Prostate gland (tissue), 2 donors: ENCODE data around the gene UBALD2.

Source experiments
- POLR2A ChIP-seq: fragments of 450-650 bp; IDR thresholded peaks from one replicate; pipeline ENCODE4 v1.6.1; 2016; ENCODE audit warnings: antibody characterized with exemption, mild to moderate bottlenecking
- POLR2AphosphoS5 ChIP-seq: sonication (generic); formaldehyde crosslinking; IDR thresholded peaks from one replicate; pipeline ENCODE4 v1.6.1; 2017; ENCODE audit warnings: antibody characterized with exemption
- TF ChIP-seq, protein P1 (sequence below), 4 experiments: fragments of 200-600 bp in 2 of 4; fragments of 450-650 bp in 2 of 4; sonication (generic) in 2 of 4; IDR thresholded peaks; 1 replicate in 3 of 4; 2 replicates in 1 of 4; pipeline ENCODE4 v1.5.1; 2016 to 2019; ENCODE audit warnings: antibody characterized with exemption in 4 of 4, mild to moderate bottlenecking in 2 of 4, moderate library complexity in 2 of 4

DNA sequence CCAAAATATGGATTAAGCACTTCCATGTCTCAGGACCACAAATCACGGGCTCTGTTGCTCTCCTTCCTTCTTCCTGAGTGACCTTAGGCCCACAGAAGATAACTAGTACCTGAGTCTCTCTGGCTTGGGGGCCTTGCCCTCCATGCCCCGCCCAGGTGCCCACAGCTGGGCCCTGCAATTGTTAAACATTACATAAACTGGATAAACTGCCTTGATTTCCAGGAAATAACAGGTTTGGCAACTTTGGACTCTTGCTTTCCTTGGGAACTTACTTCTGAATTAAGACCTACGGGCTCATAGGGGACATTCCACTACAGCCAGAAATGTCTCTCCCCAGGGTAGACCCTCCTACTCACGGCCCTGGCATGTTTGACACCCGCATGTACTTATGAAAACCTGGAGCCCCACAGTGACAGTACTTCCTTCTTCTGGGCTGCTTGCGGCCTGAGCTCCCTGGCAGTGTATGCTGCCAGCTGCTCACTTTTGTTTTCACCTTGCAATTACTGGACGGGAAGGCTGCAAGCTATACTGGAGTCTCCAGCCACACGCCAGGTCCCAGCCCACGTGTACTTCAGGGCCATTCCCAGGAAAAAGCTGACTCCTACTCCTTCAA is 2.3 kb upstream of the UBALD2 start:
- TF ChIP-seq, protein P1, sequence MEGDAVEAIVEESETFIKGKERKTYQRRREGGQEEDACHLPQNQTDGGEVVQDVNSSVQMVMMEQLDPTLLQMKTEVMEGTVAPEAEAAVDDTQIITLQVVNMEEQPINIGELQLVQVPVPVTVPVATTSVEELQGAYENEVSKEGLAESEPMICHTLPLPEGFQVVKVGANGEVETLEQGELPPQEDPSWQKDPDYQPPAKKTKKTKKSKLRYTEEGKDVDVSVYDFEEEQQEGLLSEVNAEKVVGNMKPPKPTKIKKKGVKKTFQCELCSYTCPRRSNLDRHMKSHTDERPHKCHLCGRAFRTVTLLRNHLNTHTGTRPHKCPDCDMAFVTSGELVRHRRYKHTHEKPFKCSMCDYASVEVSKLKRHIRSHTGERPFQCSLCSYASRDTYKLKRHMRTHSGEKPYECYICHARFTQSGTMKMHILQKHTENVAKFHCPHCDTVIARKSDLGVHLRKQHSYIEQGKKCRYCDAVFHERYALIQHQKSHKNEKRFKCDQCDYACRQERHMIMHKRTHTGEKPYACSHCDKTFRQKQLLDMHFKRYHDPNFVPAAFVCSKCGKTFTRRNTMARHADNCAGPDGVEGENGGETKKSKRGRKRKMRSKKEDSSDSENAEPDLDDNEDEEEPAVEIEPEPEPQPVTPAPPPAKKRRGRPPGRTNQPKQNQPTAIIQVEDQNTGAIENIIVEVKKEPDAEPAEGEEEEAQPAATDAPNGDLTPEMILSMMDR (IDR thresholded peaks at IDR 0.05): no peak
- TF ChIP-seq POLR2A (peak; percentile 44), POLR2AphosphoS5 (peak; percentile 81)
